IMR-90 (cell line): ENCODE measurements around the gene NPR2. TPM values are rescaled to one million over a fixed set of nuclear protein-coding genes. Genes with fewer than 3 reads are reported as not detected.
A peak's percentile ranks its signal among the peaks of the same experiment; 100 is the strongest.

Source experiments
- ATAC-seq: fragments of 200-7000 bp; cut with Tn5 transposase; 2 replicates; pipeline ENCODE4 v1.9.1; 2020; ENCODE audit warnings: low read depth, mild to moderate bottlenecking, moderate library complexity
- BruUV-seq: library from RNA; stranded (reverse); fragments of 400-500 nt; replicated peaks from 2 replicates; lab custom pipeline; 2021; lab: Mats Ljungman, UMichigan
- CTCF ChIA-PET: fragments of 300-600 bp; formaldehyde crosslinking; extraction: SDS; loops from one replicate; lab custom pipeline; 2021; ENCODE audit warnings: antibody characterized with exemption; lab: Yijun Ruan, JAX
- POLR2A ChIA-PET: fragments of 300-600 bp; sonication (Branson Sonifier 250); formaldehyde crosslinking; loops from one replicate; lab custom pipeline; 2022; ENCODE audit warnings: antibody characterized with exemption; ENCODE audit not compliant: unreplicated experiment; lab: Charles Lee
- DNase-seq: peaks from one replicate; pipeline ENCODE4 v3.0.0; 2013
- H2AFZ ChIP-seq: replicated peaks from 2 replicates; pipeline ENCODE3; 2013; ENCODE audit warnings: low read length, mild to moderate bottlenecking; ENCODE audit not compliant: poor library complexity
- H2AK5ac ChIP-seq: 2 replicates; pipeline ENCODE4 v1.6.1; 2013; ENCODE audit warnings: low read depth, low read length, inconsistent platforms
- H2AK9ac ChIP-seq: replicated peaks from 2 replicates; pipeline ENCODE3; 2013; ENCODE audit warnings: mild to moderate bottlenecking, low read depth, low read length, moderate library complexity; ENCODE audit not compliant: poor library complexity
- H2BK120ac ChIP-seq: 2 replicates; pipeline ENCODE4 v1.6.1; 2013; ENCODE audit warnings: low read depth, low read length, inconsistent platforms
- H2BK15ac ChIP-seq: 3 replicates; pipeline ENCODE4 v1.6.1; 2013; ENCODE audit warnings: low read depth, low read length, inconsistent platforms
- H2BK20ac ChIP-seq: 2 replicates; pipeline ENCODE4 v1.6.1; 2013; ENCODE audit warnings: low read depth, mild to moderate bottlenecking, inconsistent platforms, low read length, moderate library complexity
- H2BK5ac ChIP-seq: 2 replicates; pipeline ENCODE4 v1.6.1; 2013; ENCODE audit warnings: mild to moderate bottlenecking, low read depth, low read length, inconsistent platforms; ENCODE audit not compliant: poor library complexity, severe bottlenecking
- H3K14ac ChIP-seq: replicated peaks from 2 replicates; pipeline ENCODE4 v1.6.1; 2013; ENCODE audit warnings: low read depth, low read length, inconsistent platforms
- H3K18ac ChIP-seq: 2 replicates; pipeline ENCODE4 v1.6.1; 2013; ENCODE audit warnings: low read depth, low read length, control low read depth
- H3K23ac ChIP-seq: 2 replicates; pipeline ENCODE4 v1.6.1; 2013; ENCODE audit warnings: low read depth, low read length, inconsistent platforms
- H3K27ac ChIP-seq: 2 replicates; pipeline ENCODE4 v1.5.1; 2013; ENCODE audit warnings: mild to moderate bottlenecking, control low read depth, low read length; ENCODE audit not compliant: insufficient read depth
- H3K27me3 ChIP-seq: 2 replicates; pipeline ENCODE4 v1.6.1; 2013; ENCODE audit warnings: low read length; ENCODE audit not compliant: control insufficient read depth, insufficient read depth
- H3K36me3 ChIP-seq: 2 replicates; pipeline ENCODE4 v1.6.1; 2013; ENCODE audit warnings: low read length, mixed read lengths; ENCODE audit not compliant: control insufficient read depth, insufficient read depth
- H3K4ac ChIP-seq: 2 replicates; pipeline ENCODE4 v1.6.1; 2013; ENCODE audit warnings: low read depth, low read length, inconsistent platforms
- H3K4me1 ChIP-seq: 2 replicates; pipeline ENCODE4 v1.6.1; 2013; ENCODE audit warnings: low read length, mixed read lengths; ENCODE audit not compliant: control insufficient read depth, insufficient read depth
- H3K4me2 ChIP-seq: 2 replicates; pipeline ENCODE4 v1.6.1; 2013; ENCODE audit warnings: low read depth, mild to moderate bottlenecking, control low read depth, low read length, moderate library complexity
- H3K4me3 ChIP-seq: 2 replicates; pipeline ENCODE4 v1.5.1; 2013; ENCODE audit warnings: low read depth, mild to moderate bottlenecking, control low read depth, low read length, moderate library complexity; ENCODE audit not compliant: insufficient read depth
- H3K56ac ChIP-seq: 2 replicates; pipeline ENCODE4 v1.6.1; 2013; ENCODE audit warnings: low read length, inconsistent platforms; ENCODE audit not compliant: insufficient read depth; ENCODE audit errors: extremely low read depth
- H3K79me1 ChIP-seq, 2 experiments: 2 replicates each; pipeline ENCODE4 v1.6.1; 2013; ENCODE audit warnings: low read length in 2 of 2, inconsistent platforms in 1 of 2, low read depth in 1 of 2
- H3K9ac ChIP-seq: 2 replicates; pipeline ENCODE4 v1.6.1; 2013; ENCODE audit warnings: low read depth, low read length, control low read depth
- H3K9me1 ChIP-seq: 2 replicates; pipeline ENCODE4 v1.6.1; 2013; ENCODE audit warnings: low read length, inconsistent platforms; ENCODE audit not compliant: insufficient read depth
- H3K9me3 ChIP-seq: 2 replicates; pipeline ENCODE4 v1.6.1; 2013; ENCODE audit warnings: low read length; ENCODE audit not compliant: control insufficient read depth, insufficient read depth
- H4K20me1 ChIP-seq: 2 replicates; pipeline ENCODE4 v1.6.1; 2013; ENCODE audit warnings: low read length, inconsistent platforms; ENCODE audit not compliant: insufficient read depth
- H4K5ac ChIP-seq: 2 replicates; pipeline ENCODE4 v1.6.1; 2013; ENCODE audit warnings: mild to moderate bottlenecking, low read depth, low read length, control low read depth
- H4K8ac ChIP-seq, 2 experiments: 2 replicates each; pipeline ENCODE4 v1.6.1; 2013; ENCODE audit warnings: low read depth in 2 of 2, low read length in 2 of 2, control low read depth in 1 of 2, inconsistent platforms in 1 of 2
- H4K91ac ChIP-seq: 2 replicates; pipeline ENCODE4 v1.6.1; 2013; ENCODE audit warnings: low read depth, low read length, inconsistent platforms; ENCODE audit not compliant: insufficient read depth
- BHLHE40 ChIP-seq: fragments of 150-350 bp; IDR thresholded peaks from 2 replicates; pipeline ENCODE4 v1.6.1; 2016; ENCODE audit warnings: mild to moderate bottlenecking, low read depth, low read length
- MAZ ChIP-seq: IDR thresholded peaks from 2 replicates; pipeline ENCODE4 v1.6.1; 2012; ENCODE audit warnings: low read depth, mild to moderate bottlenecking, low read length, improper control_type of control experiment, moderate library complexity, borderline replicate concordance
- NFE2L2 ChIP-seq: fragments of 150-350 bp; IDR thresholded peaks from 2 replicates; pipeline ENCODE4 v1.6.1; 2016; ENCODE audit warnings: low read depth, mild to moderate bottlenecking, low read length
- POLR2A ChIP-seq: IDR thresholded peaks from 2 replicates; pipeline ENCODE4 v1.6.1; 2012; ENCODE audit warnings: mild to moderate bottlenecking, low read depth, low read length
- RCOR1 ChIP-seq: IDR thresholded peaks from 2 replicates; pipeline ENCODE4 v1.6.1; 2012; ENCODE audit warnings: mild to moderate bottlenecking, low read length, improper control_type of control experiment; ENCODE audit not compliant: insufficient replicate concordance
- SMC3 ChIP-seq: fragments of 150-350 bp; IDR thresholded peaks from 2 replicates; pipeline ENCODE4 v1.6.1; 2016; ENCODE audit warnings: low read depth, mild to moderate bottlenecking, antibody characterized with exemption, low read length, moderate library complexity
- WGBS, 2 experiments: methylation state at CpG; one replicate each; pipeline versions ENCODE4 v1.1.5 to v1.1.7; 2013; ENCODE audit warnings: missing lambda C conversion rate in 2 of 2; ENCODE audit not compliant: insufficient read length in 1 of 2; ENCODE audit errors: extremely low coverage in 2 of 2; 5-methylcytosine and 5-hydroxymethylcytosine counted together
- dilution Hi-C: fragments of 300-500 bp; cut with HindIII; formaldehyde crosslinking; loops from one replicate; pipeline ENCODE4 v1.14.3; 2018; ENCODE audit warnings: low sequenced_read_pairs; ENCODE audit not compliant: unreplicated experiment
- in situ Hi-C: fragments of 300-500 bp; cut with MboI; formaldehyde crosslinking; loops from 3 replicates; pipeline ENCODE4 v1.14.3; 2019; ENCODE audit warnings: low sequenced_read_pairs, inconsistent platforms, mixed read lengths
- intact Hi-C: fragments of 100-400 bp; cut with micrococcal nuclease; formaldehyde crosslinking; loops from 2 replicates; pipeline ENCODE4 v1.10.0; 2022
- polyA plus RNA-seq, 3 experiments: library from polyadenylated mRNA; depleted of rRNA; stranded (reverse); fragments of >200 nt; gene quantifications; 2 replicates each; pipeline ENCODE4 v1.2.3, GENCODE V29; 2012; ENCODE audit warnings: low replicate concordance in 1 of 3
- total RNA-seq: library from RNA; depleted of rRNA; stranded (reverse); fragments of >200 nt; gene quantifications from 2 replicates; pipeline ENCODE4 v1.2.3, GENCODE V29; 2012
- TF ChIP-seq, protein P1 (sequence below): conservative IDR thresholded peaks from 2 replicates; pipeline ENCODE4 v1.5.1; 2012; ENCODE audit warnings: mild to moderate bottlenecking, low read depth, low read length, improper control_type of control experiment

Gene NPR2
- total and polyA plus RNA-seq, 2 of the 4 experiments (the other 2 are of a cell fraction), result 5.2 to 35.7 TPM

DNA sequence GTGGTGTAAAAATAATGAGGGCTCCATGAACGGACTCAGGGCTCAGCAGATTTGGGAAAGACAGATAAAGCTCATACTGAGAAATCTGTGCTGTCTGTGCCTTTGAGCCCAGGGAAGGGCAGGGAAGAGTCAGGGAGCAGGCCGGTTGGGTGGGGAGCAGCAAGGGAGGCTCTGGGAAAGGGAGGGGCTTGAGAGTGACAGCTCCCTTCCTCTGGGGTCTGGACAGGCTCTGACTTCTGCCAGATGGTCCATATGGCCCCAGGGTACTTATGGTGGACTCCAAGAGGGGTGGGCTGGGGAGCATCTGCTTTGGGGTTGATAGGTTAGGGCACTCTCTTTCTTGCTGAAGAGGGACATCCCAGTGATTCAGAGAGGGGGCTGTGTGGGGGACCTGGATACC lies 2.1 kb downstream of the NPR2 start:
- Histone ChIP-seq H2AFZ (no peak overlapping the region), H2BK15ac (no peak overlapping the region), H3K27ac (no peak overlapping the region), H3K79me1 (peaks cover 27 to 62% of the 10 kb centered on the region in 2 experiments), H2BK120ac (no peak overlapping the region), H3K4me3 (peak overlapping the region; percentile 27), H3K14ac (peak overlapping the region; percentile 93; the same call in 1 of the 2 replicates), H3K36me3 (no peaks in the 10 kb centered on the region), H3K9me3 (no peaks in the 10 kb centered on the region), H4K5ac (peak overlapping the region; percentile 10), H3K27me3 (no peaks in the 10 kb centered on the region), H3K4me1 (peaks cover 28% of the 10 kb centered on the region), H2BK20ac (no peak overlapping the region), H3K4ac (peak overlapping the region; percentile 21), H4K8ac (peak overlapping the region in 1 of 2 experiments; percentile 0; a peak in 1 of 4 replicates), H3K4me2 (peak overlapping the region; percentile 98), H3K56ac (no peak overlapping the region), H3K18ac (no peak overlapping the region), H3K9ac (peak overlapping the region; percentile 56; the same call in 1 of the 2 replicates), H2AK5ac (no peak overlapping the region), H4K91ac (no peak overlapping the region), H3K9me1 (peaks cover 42% of the 10 kb centered on the region), H2BK5ac (no peak overlapping the region), H2AK9ac (no peak overlapping the region), H3K23ac (peak overlapping the region; percentile 91), H4K20me1 (no peaks in the 10 kb centered on the region)
- 42% methylated on average over 2 of the region's 2 CpGs; no CpG with 5 or more reads in 1 of the 2 experiments for WGBS, 2 experiments
- ATAC-seq (no peak), DNase-seq (no peak)
- no peak for TF ChIP-seq NFE2L2
- no peak for TF ChIP-seq BHLHE40
- TF ChIP-seq, protein P1, sequence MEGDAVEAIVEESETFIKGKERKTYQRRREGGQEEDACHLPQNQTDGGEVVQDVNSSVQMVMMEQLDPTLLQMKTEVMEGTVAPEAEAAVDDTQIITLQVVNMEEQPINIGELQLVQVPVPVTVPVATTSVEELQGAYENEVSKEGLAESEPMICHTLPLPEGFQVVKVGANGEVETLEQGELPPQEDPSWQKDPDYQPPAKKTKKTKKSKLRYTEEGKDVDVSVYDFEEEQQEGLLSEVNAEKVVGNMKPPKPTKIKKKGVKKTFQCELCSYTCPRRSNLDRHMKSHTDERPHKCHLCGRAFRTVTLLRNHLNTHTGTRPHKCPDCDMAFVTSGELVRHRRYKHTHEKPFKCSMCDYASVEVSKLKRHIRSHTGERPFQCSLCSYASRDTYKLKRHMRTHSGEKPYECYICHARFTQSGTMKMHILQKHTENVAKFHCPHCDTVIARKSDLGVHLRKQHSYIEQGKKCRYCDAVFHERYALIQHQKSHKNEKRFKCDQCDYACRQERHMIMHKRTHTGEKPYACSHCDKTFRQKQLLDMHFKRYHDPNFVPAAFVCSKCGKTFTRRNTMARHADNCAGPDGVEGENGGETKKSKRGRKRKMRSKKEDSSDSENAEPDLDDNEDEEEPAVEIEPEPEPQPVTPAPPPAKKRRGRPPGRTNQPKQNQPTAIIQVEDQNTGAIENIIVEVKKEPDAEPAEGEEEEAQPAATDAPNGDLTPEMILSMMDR, result no peak
- no peak for TF ChIP-seq SMC3
- no peak for TF ChIP-seq MAZ
- TF ChIP-seq POLR2A, result no peak
- no peak for TF ChIP-seq RCOR1
- ChIA-PET POLR2A (no interaction called here), CTCF (no interaction called here)
- intact Hi-C loops, result no loop called here
- in situ Hi-C loops, result no loop called here
- dilution Hi-C loops, result no loop called here
- no TSS peak for BruUV-seq
